GM20431 (cell line): ENCODE data around the gene ZNF618.

Experiments
- in situ Hi-C: fragments of 300-500 bp; cut with MseI, MboI; formaldehyde crosslinking; loops from one replicate; pipeline ENCODE4 v1.15.0; 2020; ENCODE audit warnings: low sequenced_read_pairs; ENCODE audit not compliant: unreplicated experiment

Gene ZNF618

GRCh38 chr9:114085387-114085789 lies 209.3 kb downstream of the ZNF618 start:
- in situ Hi-C loops, result no loop called here

GRCh38 chr9:114086009-114086408 lies 209.9 kb downstream of the ZNF618 start:
- in situ Hi-C loops, result no loop called here

- in situ Hi-C loops, result no loop called here
Measured at GRCh38 chr9:114086607-114087006, 210.5 kb downstream of the ZNF618 start.

- in situ Hi-C loops, result no loop called here
Measured at GRCh38 chr9:114087721-114088120, 211.6 kb downstream of the ZNF618 start.

GRCh38 chr9:114088571-114089170 lies 212.6 kb downstream of the ZNF618 start:
- in situ Hi-C loops, result no loop called here

- in situ Hi-C loops, result no loop called here
Measured at GRCh38 chr9:114089206-114089840, 213.2 kb downstream of the ZNF618 start.

- in situ Hi-C loops, result no loop called here
Measured at GRCh38 chr9:114090798-114091197, 214.7 kb downstream of the ZNF618 start.

- in situ Hi-C loops, result no loop called here
Measured at GRCh38 chr9:114091711-114092110, 215.6 kb downstream of the ZNF618 start.

GRCh38 chr9:114092336-114092735 lies 216.2 kb downstream of the ZNF618 start:
- in situ Hi-C loops, result no loop called here

- in situ Hi-C loops, result no loop called here
Measured at GRCh38 chr9:114093031-114093471, 216.9 kb downstream of the ZNF618 start.

- in situ Hi-C loops, result no loop called here
Measured at GRCh38 chr9:114093761-114094505, 217.8 kb downstream of the ZNF618 start.

- in situ Hi-C loops, result no loop called here
Measured at GRCh38 chr9:114094971-114095370, 218.9 kb downstream of the ZNF618 start.

- in situ Hi-C loops, result no loop called here
Measured at GRCh38 chr9:114096041-114096511, 220.0 kb downstream of the ZNF618 start.

- in situ Hi-C loops, result no loop called here
Measured at GRCh38 chr9:114096866-114097612, 220.9 kb downstream of the ZNF618 start.

- in situ Hi-C loops, result no loop called here
Measured at GRCh38 chr9:114097613-114098020, 221.5 kb downstream of the ZNF618 start.

- in situ Hi-C loops, result no loop called here
Measured at GRCh38 chr9:114098021-114098935, 222.2 kb downstream of the ZNF618 start.

GRCh38 chr9:114098936-114099668 lies 223.0 kb downstream of the ZNF618 start, which contains the start of gene KIF12:
KIF12 (minus strand) TSS chr9:114099292; CDS start chr9:114099276, 16 bp downstream.
- in situ Hi-C loops, result no loop called here

- in situ Hi-C loops, result no loop called here
Measured at GRCh38 chr9:114099669-114100270, 223.7 kb downstream of the ZNF618 start.
